NOMO-1 treated with DMSO at 0.1 percent for 48 hours (cell line): ENCODE measurements around the gene SVIP.

Experiments used
- DNase-seq: peaks from one replicate; lab custom pipeline; 2025; ENCODE audit not compliant: unreplicated experiment; lab: John Stamatoyannopoulos, UW

SVIP gene, protein sequence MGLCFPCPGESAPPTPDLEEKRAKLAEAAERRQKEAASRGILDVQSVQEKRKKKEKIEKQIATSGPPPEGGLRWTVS

GRCh38 chr11:22829231-22830081, at the start of gene SVIP:
Gene SVIP (minus strand): TSS chr11:22829801. CDS start chr11:22829748, 53 bp downstream.
- peak; percentile 84 for DNase-seq

DNA sequence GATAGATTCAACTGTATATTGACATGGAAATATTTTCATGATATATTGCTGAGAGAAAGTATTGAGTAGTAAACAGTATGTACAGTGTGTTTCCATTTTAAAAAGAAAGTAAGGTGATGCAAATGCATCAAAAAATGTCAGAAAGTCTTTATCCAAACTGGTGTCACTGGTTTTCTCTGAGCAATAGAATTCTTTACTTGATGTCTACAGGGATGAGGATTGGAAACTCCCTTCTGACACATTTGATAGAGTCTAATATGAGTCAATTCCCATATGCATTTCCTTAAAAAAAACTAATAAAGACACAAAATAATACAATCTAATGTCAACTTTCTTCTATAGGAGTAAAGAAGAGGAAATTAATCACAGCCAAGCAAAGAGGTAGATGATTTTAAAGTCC, 49.0 kb upstream of the SVIP start:
- no peak for DNase-seq

DNA sequence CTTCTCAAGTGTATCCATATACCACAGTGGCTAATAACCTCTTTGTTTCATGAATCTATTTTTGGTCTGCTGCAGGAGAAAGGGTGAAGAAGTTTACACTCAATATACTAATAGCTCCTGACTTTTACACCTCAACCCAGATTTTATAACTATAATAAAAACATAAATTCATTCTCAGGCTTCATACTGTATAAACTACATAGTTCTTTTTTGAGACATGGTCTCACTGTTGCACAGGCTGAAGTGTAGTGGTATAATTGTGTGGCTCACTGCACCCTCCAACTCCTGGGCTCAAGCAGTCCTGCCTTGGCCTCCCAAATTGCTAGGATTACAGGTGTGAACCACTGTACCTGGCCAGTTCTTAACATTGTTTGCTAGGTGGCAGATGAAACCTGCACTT, 48.4 kb upstream of the SVIP start:
- no peak for DNase-seq

GRCh38 chr11:22875869-22876473, 46.4 kb upstream of the SVIP start:
- DNase-seq: peak; percentile 87

DNA sequence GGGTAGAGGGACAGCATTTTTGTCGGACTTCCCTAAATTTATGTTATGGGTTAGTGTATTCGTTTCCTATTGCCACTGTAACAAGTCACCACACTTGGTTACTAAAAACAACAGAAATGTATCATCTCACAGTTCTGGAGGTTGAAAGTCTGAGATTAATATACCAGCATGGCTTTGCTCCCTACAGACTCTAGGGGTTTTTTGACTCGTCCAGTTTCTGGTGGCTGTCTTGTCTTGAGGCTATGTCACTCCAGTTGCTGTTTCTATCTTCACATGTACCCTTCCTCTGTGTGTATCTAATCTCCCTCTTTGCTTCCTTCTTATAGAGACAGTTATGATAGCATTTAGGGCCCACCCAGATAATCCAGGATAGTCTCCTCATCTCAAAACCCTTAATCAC, 39.7 kb upstream of the SVIP start:
- no peak for DNase-seq

GRCh38 chr11:22860241-22860640, 30.6 kb upstream of the SVIP start, which contains the start of gene CCDC179:
Gene CCDC179 (minus strand): TSS chr11:22860474. CDS start chr11:22860421, 53 bp downstream.
- DNase-seq: no peak

DNA sequence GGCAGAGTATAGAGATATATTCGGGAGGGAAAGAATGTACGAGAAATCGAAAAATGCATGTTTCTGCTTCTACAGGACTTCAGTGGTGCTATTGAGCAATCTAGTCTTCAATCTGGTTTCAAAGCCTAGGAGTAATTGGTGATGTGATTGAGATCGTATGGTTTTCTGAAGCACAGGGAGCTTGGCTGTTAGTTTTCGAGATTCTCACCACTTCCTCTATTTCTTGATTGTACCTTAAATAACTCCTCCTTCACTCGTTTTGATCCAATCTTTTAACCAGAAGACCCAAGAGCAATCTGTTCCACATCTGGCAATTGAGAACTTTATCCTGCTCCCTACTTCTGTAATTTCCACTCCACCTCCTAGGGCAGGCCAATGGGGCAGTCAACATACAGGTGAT, 30.2 kb upstream of the SVIP start:
- peak; percentile 35 for DNase-seq

DNA sequence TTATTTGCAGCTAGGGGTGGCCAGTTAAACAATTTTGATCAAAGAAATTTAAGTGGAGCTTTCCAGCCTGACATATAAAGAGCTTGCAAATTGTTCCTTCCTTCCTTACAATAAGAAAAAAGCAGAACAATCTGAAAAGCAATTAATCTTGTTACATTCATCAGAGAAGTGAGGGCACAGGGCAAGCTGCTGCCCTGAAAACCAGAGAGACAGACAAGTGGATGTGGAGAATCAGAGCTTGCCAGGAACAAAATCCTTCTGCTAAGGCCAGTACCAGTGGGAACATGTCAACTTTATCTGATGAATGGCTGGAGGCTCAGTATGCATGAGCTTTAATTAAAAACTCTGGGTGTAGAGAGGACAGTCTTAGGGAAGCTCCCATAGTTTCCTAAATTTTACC, 21.9 kb upstream of the SVIP start:
- DNase-seq: peak; percentile 23

GRCh38 chr11:22846726-22847125, 17.1 kb upstream of the SVIP start:
- DNase-seq: no peak

- no peak for DNase-seq
Measured at GRCh38 chr11:22832315-22833015, 2.9 kb upstream of the SVIP start.

GRCh38 chr11:22830082-22830414, 447 bp upstream of the SVIP start:
- DNase-seq: no peak

DNA sequence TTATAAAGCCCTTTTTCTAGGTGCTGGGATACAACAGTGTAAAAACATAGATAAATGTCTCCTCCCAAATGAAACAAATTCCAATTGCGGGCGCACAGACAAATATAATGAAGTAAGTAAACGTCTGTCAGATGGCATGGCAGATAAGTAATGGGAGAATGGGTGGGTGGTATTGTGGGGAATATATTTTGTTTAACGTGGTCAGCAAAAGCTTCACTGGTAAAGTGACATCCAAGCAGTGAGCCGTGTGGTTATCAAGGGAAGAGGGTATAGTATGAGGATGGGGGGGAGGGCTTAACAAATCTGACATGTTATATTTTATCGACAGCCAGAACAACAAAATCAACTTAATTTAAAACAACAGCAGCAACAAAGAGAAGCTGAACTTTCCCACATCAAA, 1.2 kb downstream of the SVIP start:
- peak; percentile 0 for DNase-seq

DNA sequence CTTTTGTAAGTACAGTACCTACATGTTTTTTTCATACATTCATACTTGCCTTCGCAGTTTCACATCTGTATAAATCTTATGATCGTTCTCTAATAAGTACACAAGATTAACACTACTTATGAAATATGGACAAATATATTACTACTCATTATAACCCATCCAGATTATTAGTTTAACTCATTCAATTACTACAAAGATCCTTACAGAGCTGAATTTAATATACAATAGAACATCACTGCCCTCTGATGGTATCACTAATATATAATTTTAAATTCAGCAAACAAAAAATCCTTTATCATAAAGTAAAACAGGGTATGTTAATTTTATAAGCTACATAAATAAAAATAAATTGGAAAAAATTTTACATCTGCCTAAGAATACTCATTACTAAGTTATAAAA, 7.4 kb downstream of the SVIP start:
- DNase-seq: no peak

DNA sequence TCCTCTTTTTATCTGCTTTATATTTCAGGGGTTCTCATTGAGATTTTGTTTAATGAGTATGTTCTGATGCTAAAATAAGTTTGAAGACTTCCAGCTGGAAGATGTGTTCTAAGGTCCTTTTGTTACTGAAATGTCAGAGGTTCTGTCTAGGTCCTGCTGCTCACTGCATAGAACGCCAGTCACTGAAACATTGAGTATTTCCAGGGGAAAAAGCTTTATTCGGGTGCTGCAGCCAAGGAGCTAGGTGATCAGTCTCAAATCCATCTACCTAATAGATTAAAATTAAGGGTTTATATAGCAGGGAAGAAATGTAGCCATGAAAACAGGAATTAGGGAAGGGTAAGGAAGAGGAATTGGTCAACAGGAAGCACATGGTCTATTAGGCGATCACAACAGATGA, 19.7 kb downstream of the SVIP start:
- DNase-seq: no peak

DNA sequence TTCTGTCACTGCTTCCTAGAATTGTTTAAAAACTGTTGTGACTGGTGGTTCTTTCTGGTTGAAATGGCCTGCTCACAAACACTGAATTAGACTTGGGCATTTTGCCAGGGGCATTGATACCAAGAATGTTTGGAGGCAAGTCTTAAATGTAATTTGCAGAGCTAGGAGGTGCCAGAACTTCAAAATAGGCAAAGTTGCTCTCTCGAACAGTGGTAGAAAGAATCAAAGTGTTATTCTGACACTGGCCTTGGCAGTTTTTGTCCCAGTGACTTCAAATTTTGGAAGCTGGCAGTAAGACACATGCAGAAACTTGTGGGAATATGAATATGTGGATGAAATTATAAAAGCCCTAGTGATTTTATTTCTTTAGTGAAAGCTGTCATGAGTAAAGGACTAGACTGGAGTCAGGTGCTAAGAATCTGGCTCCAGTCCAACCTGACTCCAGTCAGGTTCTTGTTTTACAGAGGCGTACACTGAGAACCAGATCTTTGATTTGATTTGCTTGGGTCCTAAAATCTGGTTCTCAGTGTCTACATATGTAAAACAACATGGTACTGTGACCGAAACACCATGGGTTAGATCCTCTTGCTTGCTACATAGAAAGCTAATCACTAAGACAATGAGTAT, 20.9 kb downstream of the SVIP start:
- no peak for DNase-seq

DNA sequence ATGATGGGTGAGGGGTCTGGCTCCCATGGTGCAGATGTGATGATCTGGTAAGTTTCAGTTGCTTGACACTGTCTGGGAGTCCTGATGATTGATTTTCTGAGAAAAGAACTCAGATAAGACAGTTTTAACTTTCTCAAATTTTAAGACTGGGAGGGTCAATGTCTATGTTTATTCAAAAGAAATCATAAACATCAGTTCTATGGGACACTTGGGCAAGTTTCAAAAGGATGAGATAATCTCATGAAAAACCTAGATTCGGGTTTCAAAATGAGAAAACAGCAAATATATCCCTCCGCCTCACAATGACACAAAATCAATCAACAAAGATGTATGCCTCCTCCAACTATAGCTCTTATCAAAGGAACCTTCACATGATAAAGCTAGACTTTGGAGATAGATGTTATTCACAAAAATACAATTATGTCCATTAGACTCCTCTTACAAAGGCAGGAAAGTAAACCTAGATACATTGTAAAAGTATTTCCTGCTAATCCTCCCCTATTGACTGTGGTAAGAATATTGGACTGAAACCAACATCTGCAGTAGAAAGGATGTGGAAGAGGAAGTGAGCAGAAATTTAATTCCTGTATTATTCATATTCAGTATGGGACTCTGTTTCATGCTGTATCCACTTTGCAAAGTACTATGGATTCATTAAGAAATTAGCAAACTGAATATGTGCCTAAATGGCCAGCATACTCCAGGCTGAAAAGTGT, 21.6 kb downstream of the SVIP start:
- peak; percentile 22 for DNase-seq

DNA sequence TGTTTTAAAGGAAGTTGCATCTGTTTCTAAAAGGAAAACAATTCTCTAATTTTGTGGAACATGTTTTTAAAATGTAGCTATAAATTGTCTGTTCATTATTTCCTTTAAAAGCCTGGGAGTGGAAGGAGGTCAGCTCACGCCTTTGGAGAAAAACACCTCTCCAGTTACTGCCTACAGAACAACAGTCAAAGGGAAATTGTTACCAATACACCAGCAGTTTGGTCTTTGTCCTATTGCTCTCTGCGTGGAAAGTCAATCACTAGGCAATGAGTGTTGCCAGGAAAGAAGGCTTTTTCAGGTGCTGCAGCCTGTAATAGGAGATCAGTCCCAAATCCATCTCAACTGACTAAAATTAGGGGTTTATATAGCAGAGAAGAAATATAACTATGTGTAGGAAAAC, 22.2 kb downstream of the SVIP start:
- no peak for DNase-seq

- DNase-seq: no peak
Measured at GRCh38 chr11:22802861-22803260, 26.7 kb downstream of the SVIP start.

- no peak for DNase-seq
Measured at GRCh38 chr11:22800482-22800881, 29.1 kb downstream of the SVIP start.

- DNase-seq: no peak
Measured at GRCh38 chr11:22798901-22799300, 30.7 kb downstream of the SVIP start.

DNA sequence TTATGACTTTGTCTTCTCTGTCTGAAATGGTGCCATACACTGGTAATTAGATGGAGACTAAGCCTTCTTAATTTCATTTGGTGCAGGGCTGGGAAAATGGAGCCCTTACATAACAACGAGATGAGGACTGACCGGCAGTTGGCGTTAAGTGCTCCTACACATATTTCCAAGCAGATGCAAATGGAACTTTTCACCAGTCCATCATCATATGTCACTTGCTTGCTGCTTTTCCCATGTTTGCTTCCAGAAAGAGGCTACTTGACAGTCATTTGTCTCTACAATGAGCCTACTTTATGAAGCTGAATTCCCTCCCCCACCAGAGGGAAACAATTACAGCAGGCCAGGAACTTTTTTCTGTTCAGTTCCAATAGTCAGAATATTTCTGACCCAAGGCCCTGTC, 32.6 kb downstream of the SVIP start:
- DNase-seq: no peak
